ENCODE measurements around the gene MICAL1. TPM values are rescaled to one million over a fixed set of nuclear protein-coding genes. Genes with fewer than 3 reads are reported as not detected.

Gene MICAL1
- total and polyA plus RNA-seq, 2 of the 8 experiments (the other 6 are each of a cell fraction or from before 2014, with no cell fraction given): 42.5 to 55.4 TPM

- no peak for TF ChIP-seq NANOG (IDR thresholded peaks at IDR 0.05; ENCODE audit: insufficient read depth, low read depth, low read length, poor library complexity, severe bottlenecking)
These were observed 806 bp downstream of the MICAL1 start (continued) for GRCh38 chr6:109454496-109455436.

Data from H1 (cell line).